ENCODE results near the gene PFN1.

The PFN1 gene

GRCh38 chr17:4967539-4968485 is 19.5 kb upstream of the PFN1 start, which contains the start of gene SPAG7:
Gene SPAG7 (minus strand): TSS chr17:4967817. CDS start chr17:4967804, 13 bp downstream.
- Histone ChIP-seq H3K4me3 (ENCODE audit: low read length) (peak within 1 kb of the TSS; percentile 86), H3K27me3 (ENCODE audit: control insufficient read depth, low read length) (no peaks in the 10 kb centered on the region), H3K79me2 (ENCODE audit: control insufficient read depth, low read length) (peaks cover 29% of the 10 kb centered on the region), H3K9me2 (replicated peaks; ENCODE audit: control insufficient read depth, low read length) (no peaks in the 10 kb centered on the region), H3F3A (ENCODE audit: control insufficient read depth, insufficient read depth) (no peaks in the 10 kb centered on the region; the same call in 1 of the 2 replicates), H3K4me1 (ENCODE audit: control insufficient read depth, low read length) (peaks cover 19% of the 10 kb centered on the region), H3K9me3 (ENCODE audit: control insufficient read depth, insufficient read depth, low read length) (no peaks in the 10 kb centered on the region), H3K4me2 (ENCODE audit: low read length) (peak within 1 kb of the TSS; percentile 78), H4K20me1 (ENCODE audit: control insufficient read depth, insufficient read depth, low read depth, low read length) (no peaks in the 10 kb centered on the region), H3K36me3 (ENCODE audit: control insufficient read depth, low read length) (peaks cover 46% of the 10 kb centered on the region), H3K27ac (ENCODE audit: low read depth, low read length) (peak within 1 kb of the TSS; percentile 77)
- TF ChIP-seq EZH2phosphoT487 (IDR thresholded peaks at IDR 0.05; ENCODE audit: borderline replicate concordance, low read length): no peak
- no peak for TF ChIP-seq CTCF (IDR thresholded peaks at IDR 0.05; ENCODE audit: low read depth, low read length, poor library complexity, severe bottlenecking)

GRCh38 chr17:4966844-4967538 is 18.7 kb upstream of the PFN1 start:
- Histone ChIP-seq H3K4me1 (ENCODE audit: control insufficient read depth, low read length) (peaks cover 19% of the 10 kb centered on the region), H3K4me2 (ENCODE audit: low read length) (peak overlapping the region; percentile 78), H3K79me2 (ENCODE audit: control insufficient read depth, low read length) (peaks cover 29% of the 10 kb centered on the region), H3K27me3 (ENCODE audit: control insufficient read depth, low read length) (no peaks in the 10 kb centered on the region), H3K4me3 (ENCODE audit: low read length) (peak overlapping the region; percentile 86), H3F3A (ENCODE audit: control insufficient read depth, insufficient read depth) (no peaks in the 10 kb centered on the region; the same call in 1 of the 2 replicates), H3K9me3 (ENCODE audit: control insufficient read depth, insufficient read depth, low read length) (no peaks in the 10 kb centered on the region), H4K20me1 (ENCODE audit: control insufficient read depth, insufficient read depth, low read depth, low read length) (no peaks in the 10 kb centered on the region), H3K9me2 (replicated peaks; ENCODE audit: control insufficient read depth, low read length) (no peaks in the 10 kb centered on the region), H3K27ac (ENCODE audit: low read depth, low read length) (peak overlapping the region; percentile 77), H3K36me3 (ENCODE audit: control insufficient read depth, low read length) (peaks cover 39% of the 10 kb centered on the region)
- TF ChIP-seq EZH2phosphoT487 (IDR thresholded peaks at IDR 0.05; ENCODE audit: borderline replicate concordance, low read length): no peak
- TF ChIP-seq CTCF (IDR thresholded peaks at IDR 0.05; ENCODE audit: low read depth, low read length, poor library complexity, severe bottlenecking): no peak

GRCh38 chr17:4965311-4965986 is 17.1 kb upstream of the PFN1 start:
- no peak overlapping the region for H3K27ac ChIP-seq (ENCODE audit: low read depth, low read length)
- H3K36me3 ChIP-seq (ENCODE audit: control insufficient read depth, low read length): peaks cover 34% of the 10 kb centered on the region
- H3K4me2 ChIP-seq (ENCODE audit: low read length): peak overlapping the region; percentile 78; the same call in 1 of the 2 replicates

More at GRCh38 chr17:4965311-4965986, 17.1 kb upstream of the PFN1 start:
- H3K4me3 ChIP-seq (ENCODE audit: low read length): no peak overlapping the region
- H3K9me3 ChIP-seq (ENCODE audit: control insufficient read depth, insufficient read depth, low read length): no peaks in the 10 kb centered on the region
- no peaks in the 10 kb centered on the region for H4K20me1 ChIP-seq (ENCODE audit: control insufficient read depth, insufficient read depth, low read depth, low read length)
- H3K4me1 ChIP-seq (ENCODE audit: control insufficient read depth, low read length): peaks cover 19% of the 10 kb centered on the region
- no peaks in the 10 kb centered on the region for H3K27me3 ChIP-seq (ENCODE audit: control insufficient read depth, low read length)
- TF ChIP-seq EZH2phosphoT487 (IDR thresholded peaks at IDR 0.05; ENCODE audit: borderline replicate concordance, low read length) (no peak), CTCF (IDR thresholded peaks at IDR 0.05; ENCODE audit: low read depth, low read length, poor library complexity, severe bottlenecking) (no peak)
- no peaks in the 10 kb centered on the region; the same call in 1 of the 2 replicates for H3F3A ChIP-seq (ENCODE audit: control insufficient read depth, insufficient read depth)
- H3K79me2 ChIP-seq (ENCODE audit: control insufficient read depth, low read length): peaks cover 29% of the 10 kb centered on the region
- no peaks in the 10 kb centered on the region for H3K9me2 ChIP-seq (replicated peaks; ENCODE audit: control insufficient read depth, low read length)

Data from DOHH2 (cell line).